ELR (cell line): ENCODE results near the gene KIF20B.
A peak's percentile ranks its signal among the peaks of the same experiment; 100 is the strongest.
"Not testable (repeated sequence)": the region's sequence is repeated elsewhere in the genome, so short reads cannot be mapped to it uniquely, and the experiment has no call there.

Experiments
- DNase-seq: peaks from one replicate; pipeline ENCODE4 v3.0.0-alpha.2; 2015; ENCODE audit warnings: low read depth

The KIF20B gene

GRCh38 chr10:89783406-89783805 lies 82.0 kb downstream of the KIF20B start:
- DNase-seq, result peak; percentile 25

GRCh38 chr10:89785095-89785494 lies 83.7 kb downstream of the KIF20B start:
- DNase-seq, result peak; percentile 38

- DNase-seq, result no peak
These were observed 87.9 kb downstream of the KIF20B start for GRCh38 chr10:89789188-89789877.

- DNase-seq, result peak; percentile 58
These were observed 90.8 kb downstream of the KIF20B start for GRCh38 chr10:89792187-89792586.

GRCh38 chr10:89793649-89794254 lies 92.4 kb downstream of the KIF20B start:
- peak; percentile 78 for DNase-seq

GRCh38 chr10:89795840-89796239 lies 94.5 kb downstream of the KIF20B start:
- no peak for DNase-seq

GRCh38 chr10:89798092-89798491 lies 96.7 kb downstream of the KIF20B start:
- DNase-seq, result no peak

- no peak for DNase-seq
These were observed 98.2 kb downstream of the KIF20B start for GRCh38 chr10:89799573-89799972.

GRCh38 chr10:89805599-89806013 lies 104.2 kb downstream of the KIF20B start:
- no peak for DNase-seq

- DNase-seq, result no peak
These were observed 107.5 kb downstream of the KIF20B start for GRCh38 chr10:89808842-89809241.

GRCh38 chr10:89809766-89810165 lies 108.4 kb downstream of the KIF20B start:
- no peak for DNase-seq

GRCh38 chr10:89810908-89811525 lies 109.6 kb downstream of the KIF20B start:
- DNase-seq, result no peak

- no peak for DNase-seq
These were observed 112.2 kb downstream of the KIF20B start for GRCh38 chr10:89813546-89813945.

- DNase-seq, result no peak
These were observed 112.9 kb downstream of the KIF20B start for GRCh38 chr10:89814278-89814677.

GRCh38 chr10:89815049-89815853 lies 113.9 kb downstream of the KIF20B start:
- no peak for DNase-seq

- not testable (repeated sequence) for DNase-seq
These were observed 117.6 kb downstream of the KIF20B start for GRCh38 chr10:89819008-89819407.
